Erythroblast (primary cell): ENCODE measurements around the gene RNU6-8.

Experiments
- DNase-seq, 2 experiments: peaks; one replicate each; lab custom pipeline; 2025; lab: John Stamatoyannopoulos, UW
- GATA1 ChIP-seq: IDR thresholded peaks from 2 replicates; pipeline ENCODE4 v1.6.1; 2011; ENCODE audit warnings: low read depth, mild to moderate bottlenecking, control low read depth, low read length, moderate library complexity
- POLR2A ChIP-seq: IDR thresholded peaks from 2 replicates; pipeline ENCODE4 v1.6.1; 2011; ENCODE audit warnings: mild to moderate bottlenecking, low read length

RNU6-8 gene

DNA sequence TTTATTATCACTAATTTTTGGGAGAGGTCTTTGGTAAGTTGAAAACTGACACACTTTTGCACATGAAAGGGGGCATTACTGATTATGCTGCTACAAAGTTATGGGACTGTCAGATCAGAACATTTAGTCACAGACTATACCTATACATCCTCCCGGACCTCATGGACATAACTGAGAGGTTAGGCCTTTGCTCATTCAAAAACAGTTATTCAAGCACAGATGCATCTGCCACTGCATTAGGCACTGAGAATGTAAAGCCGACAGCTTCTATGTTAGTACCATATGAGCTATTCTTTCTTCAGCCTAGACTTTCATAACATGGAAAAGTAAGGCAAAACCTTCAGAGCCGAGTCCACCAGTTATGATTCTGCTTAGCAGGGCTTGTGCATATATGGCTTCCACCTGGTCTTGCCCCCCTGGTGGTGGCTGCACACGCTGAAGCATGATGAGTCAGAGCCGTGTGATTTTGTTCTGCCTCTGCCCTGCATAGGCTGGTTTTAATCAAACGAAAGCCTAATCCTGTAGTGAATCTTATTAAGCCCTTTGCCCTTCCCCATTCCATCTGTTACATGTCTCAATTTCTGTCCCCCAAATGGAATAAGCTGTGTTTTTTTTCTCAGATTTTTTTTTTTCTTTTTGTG, 21.8 kb upstream of the RNU6-8 start:
- no peak for TF ChIP-seq GATA1
- peak; percentile 12 to 33 for DNase-seq

DNA sequence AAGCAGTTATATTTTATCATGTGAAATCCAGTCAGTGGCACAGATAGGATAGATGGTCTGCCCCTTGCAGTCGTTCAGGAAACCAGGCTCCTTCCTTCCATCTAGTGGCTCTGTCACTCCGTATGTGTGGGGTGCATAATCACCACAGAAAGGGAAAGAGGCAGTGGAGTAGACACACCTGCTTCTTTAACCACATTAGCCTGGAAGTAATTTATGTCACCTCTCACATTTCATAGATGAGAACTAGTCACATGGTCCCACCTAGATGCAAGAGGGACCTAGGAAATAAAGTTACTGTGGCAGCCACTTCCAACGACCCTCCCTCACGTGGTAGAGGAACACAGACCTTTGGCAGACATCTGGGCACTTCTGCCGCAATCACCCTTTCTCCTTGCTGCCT, 14.2 kb upstream of the RNU6-8 start:
- no peak for DNase-seq
- no peak for TF ChIP-seq GATA1
- no peak for TF ChIP-seq POLR2A

DNA sequence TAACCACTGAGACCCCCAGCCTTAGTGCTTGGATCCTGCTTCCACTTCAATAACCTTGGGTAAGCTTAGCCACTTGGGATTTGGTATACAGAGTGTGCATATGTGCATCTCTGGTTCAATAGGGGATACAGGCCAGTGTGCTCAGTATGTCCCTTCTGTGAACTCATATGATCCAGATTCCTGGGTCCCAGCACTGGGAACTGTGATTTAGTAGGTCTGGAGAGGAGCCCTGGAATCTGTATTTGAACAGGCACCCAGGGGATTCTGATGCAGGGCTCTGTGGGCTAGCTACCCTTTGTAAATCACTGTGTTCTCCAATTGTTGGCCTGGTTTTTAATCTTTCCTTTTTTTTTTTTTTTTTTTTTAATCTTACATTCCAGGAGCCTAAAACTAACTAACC, 9.8 kb upstream of the RNU6-8 start:
- TF ChIP-seq POLR2A (no peak), GATA1 (no peak)
- no peak for DNase-seq

DNA sequence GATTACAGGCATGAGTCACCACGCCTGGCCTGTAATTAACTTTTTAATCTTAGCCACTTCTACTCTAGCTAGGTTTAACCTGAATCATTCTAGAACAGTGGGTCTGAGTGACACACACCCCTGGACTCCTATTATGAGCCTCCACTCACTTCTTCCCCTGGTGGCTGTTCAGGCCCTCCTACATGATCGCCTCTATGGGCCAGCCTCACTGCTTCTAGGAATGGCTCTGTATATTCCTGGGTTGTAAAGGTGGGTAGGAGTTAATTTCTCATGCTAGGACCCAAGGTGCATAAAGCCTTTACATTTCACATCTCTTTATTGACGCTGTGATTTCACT, 8.0 kb upstream of the RNU6-8 start:
- no peak for DNase-seq
- TF ChIP-seq GATA1 (no peak), POLR2A (no peak)

DNA sequence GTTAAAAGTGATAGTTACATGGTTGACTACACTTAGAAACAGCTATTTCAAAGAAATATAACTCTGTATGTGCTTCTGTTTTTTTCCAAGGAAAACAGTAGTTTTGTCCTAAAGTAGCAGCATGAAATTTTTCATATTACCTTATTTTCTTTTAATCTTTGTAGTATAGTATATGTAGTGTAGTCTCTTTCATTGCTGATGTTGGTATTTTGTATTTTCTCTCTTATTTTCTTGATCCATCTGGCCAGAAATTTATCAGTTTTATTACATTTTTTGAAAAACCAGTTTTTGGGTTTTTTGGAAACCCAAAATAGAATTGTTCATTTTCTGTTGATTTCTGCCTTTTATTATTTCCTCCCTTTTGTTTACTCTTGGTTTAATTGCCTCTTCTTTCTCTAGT, 6.4 kb upstream of the RNU6-8 start:
- DNase-seq, result no peak
- no peak for TF ChIP-seq POLR2A
- TF ChIP-seq GATA1, result no peak

DNA sequence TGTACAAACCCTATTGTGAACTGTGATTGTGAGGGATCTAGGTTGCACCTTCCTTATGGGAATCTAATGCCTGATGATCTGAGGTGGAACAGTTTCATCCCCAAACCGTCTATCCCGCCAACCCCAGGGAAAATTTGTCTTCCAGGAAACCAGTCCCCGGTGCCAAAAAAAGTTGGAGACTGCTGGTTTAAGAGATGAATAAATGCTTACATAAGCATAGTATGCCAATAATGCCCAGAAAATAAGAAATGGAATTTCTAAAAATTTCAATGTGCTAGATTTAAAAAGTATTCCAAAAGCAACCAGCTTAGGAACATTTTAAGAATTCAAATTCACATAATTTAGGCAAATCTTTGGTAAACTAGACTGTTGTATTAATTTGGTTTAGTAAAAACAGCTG, 5.4 kb upstream of the RNU6-8 start:
- no peak for TF ChIP-seq POLR2A
- no peak for TF ChIP-seq GATA1
- DNase-seq, result no peak

DNA sequence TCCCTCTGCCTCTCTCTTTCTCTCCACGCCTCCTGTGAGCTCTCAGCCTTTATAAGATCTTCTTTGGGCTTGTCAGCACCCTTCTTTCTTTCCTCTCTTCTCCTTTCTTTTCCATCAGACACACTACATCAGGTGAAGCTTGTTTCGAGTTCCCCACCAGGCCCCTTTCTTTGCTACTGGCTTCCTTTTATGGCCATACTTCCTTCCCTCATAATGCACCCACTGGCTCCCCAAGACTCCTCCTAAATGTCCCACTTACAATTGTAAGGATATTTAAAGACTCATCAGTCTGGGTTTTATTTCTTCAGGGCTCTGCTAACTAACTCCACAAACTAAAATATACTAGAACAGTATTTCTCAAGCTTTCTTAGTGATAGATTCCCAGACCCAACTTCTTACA, 3.5 kb upstream of the RNU6-8 start:
- no peak for TF ChIP-seq POLR2A
- TF ChIP-seq GATA1, result no peak
- no peak for DNase-seq

DNA sequence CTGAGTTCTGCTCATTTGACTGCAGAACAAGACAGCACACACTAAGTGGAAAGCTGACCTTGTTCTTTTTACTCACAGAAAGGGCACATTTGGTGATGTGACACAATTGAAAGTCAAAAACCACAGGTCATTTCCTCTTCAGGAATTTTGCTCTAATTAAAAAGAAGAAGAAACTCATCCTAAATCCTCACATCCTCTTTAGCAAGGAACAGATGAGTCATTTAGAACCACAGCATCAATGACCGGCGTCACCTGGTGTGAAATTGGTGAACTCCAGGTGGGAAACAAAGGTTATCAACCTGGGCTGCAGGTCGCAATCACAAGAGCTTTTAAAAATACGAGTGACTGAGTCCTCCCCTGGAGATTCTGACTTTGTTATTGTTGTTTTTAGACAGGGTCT, 2.9 kb upstream of the RNU6-8 start:
- no peak for TF ChIP-seq GATA1
- TF ChIP-seq POLR2A, result no peak

DNA sequence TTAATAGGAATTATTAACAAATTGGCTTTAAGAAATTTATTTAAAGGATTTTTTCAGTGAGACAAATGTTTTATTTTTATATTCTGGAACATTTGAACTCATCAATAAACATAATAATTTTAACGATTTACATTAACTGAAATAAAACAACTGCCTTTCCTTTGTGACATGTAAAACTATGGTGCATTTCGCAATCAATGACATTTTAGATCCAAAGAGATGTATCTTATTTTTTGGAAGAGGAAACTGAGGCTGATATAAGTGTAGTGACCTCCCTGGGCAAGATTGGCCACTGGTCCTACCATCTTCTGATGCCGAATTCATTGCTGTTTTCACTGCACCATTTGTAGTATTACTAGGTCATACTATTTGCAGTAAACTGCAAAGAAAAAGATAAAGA, 2.5 kb upstream of the RNU6-8 start:
- DNase-seq, result no peak
- TF ChIP-seq POLR2A (no peak), GATA1 (no peak)

More for the DNA sequence above, 2.9 kb upstream of the RNU6-8 start:
- DNase-seq, result no peak

DNA sequence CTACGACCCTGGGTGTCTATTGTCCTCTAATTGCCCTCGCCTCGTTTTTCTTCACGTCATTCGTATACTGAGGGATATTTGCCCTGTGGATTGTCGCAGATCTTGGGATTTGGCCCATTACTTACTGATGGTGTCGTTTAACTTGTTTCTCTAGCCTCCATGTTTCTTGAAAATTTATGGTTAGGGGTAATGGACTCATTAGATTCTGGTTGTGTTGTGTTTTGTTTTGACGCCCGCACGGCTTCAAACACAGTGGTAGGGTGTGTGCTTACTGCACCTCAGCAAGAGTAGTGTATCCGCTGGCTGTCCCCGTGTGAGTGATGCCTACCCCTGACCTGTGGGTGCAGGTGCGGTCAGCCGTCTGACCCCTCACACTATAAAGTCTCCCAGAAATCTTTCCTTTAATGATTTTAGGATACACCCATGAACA, 874 bp upstream of the RNU6-8 start:
- peak in 1 of 2 experiments; percentile 38 for DNase-seq
- TF ChIP-seq POLR2A, result no peak
- TF ChIP-seq GATA1, result no peak

DNA sequence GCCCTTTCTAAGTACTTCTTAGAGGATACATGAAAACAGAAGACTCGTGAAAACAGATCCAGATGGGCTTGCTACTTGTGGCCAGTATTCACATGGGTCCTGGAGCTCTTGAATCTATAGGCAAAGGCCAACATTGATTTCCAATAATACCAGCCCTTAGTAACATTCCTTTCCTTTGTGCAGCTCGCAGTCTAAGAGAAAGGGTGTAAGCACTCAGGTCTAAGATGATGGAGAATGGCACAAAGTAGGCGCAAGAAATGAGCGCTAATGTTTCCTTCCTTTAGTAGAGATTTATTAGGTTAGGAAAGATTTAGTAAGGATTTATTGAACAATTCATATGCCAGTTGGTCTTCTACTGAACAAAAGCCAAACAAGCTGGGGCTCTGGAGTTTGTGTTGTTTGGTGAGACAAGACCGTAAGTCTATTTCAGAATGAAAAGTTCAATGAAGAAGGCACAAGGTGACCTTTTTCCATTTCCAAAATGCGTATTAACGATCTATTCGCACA, 525 bp downstream of the RNU6-8 start:
- TF ChIP-seq GATA1, result no peak
- no peak for TF ChIP-seq POLR2A
- DNase-seq, result peak in 1 of 2 experiments; percentile 37

DNA sequence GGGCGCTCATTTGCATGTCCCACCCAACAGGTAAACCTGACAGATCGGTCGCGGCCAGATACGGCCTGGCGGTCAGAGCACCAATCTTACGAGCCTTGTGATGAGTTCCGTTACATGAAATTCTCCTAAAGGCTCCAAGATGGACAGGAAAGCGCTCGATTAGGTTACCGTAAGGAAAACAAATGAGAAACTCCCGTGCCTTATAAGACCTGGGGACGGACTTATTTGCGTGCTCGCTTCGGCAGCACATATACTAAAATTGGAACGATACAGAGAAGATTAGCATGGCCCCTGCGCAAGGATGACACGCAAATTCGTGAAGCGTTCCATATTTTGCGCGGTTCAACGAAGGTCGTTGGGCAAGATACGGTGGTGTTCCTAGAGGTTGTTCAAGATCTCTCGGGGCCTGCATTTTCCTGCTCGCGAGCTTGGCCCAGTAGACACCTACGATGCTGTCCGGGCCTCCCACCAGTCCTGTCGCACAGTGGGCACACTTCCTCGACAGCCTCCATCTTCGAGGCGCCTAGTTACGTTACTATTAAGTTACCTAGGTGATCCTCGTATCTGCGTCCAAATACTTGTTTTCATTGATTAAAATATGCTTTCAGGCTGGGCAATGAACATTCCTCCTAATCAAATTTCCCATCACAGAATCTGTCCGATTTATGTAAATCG, 1.1 kb downstream of the RNU6-8 start, which contains the start of gene RNU6-7:
TSS of gene RNU6-7 (plus strand) at position 230 of the 675 bp plus-strand sequence.
- TF ChIP-seq GATA1 (no peak), POLR2A (no peak)
- peak; percentile 49 to 67 for DNase-seq

DNA sequence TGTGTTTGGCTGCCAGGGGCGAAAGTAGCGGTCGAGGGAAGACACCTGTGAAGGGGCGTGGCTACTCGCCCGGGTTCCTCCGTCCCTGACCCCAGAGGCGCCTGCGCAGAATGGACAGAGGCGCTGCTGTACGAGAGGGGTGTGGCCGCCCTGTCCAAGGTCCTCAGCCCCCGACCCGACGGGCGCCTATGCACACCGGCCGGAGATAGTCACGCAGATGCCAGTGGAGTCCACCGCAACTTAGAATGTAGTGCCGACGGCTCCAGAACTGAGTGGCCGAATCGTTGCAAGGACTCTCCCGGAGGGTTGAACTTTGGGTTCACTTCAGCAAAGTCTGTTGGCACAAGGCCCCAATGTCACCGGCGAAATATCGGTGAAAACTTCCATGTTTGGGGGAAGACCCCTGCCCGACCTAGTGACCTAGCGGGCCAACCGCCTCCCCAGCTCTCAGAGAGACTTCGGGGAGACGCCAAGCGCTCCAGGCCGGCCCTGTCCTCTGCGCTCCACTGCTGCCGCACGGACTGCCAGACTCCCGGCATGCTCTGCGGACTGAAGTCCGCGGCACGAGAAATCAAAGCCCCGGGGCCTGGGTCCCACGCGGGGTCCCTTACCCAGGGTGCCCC, 1.8 kb downstream of the RNU6-8 start:
- TF ChIP-seq GATA1 (no peak), POLR2A (no peak)
- peak; percentile 72 to 82 for DNase-seq

DNA sequence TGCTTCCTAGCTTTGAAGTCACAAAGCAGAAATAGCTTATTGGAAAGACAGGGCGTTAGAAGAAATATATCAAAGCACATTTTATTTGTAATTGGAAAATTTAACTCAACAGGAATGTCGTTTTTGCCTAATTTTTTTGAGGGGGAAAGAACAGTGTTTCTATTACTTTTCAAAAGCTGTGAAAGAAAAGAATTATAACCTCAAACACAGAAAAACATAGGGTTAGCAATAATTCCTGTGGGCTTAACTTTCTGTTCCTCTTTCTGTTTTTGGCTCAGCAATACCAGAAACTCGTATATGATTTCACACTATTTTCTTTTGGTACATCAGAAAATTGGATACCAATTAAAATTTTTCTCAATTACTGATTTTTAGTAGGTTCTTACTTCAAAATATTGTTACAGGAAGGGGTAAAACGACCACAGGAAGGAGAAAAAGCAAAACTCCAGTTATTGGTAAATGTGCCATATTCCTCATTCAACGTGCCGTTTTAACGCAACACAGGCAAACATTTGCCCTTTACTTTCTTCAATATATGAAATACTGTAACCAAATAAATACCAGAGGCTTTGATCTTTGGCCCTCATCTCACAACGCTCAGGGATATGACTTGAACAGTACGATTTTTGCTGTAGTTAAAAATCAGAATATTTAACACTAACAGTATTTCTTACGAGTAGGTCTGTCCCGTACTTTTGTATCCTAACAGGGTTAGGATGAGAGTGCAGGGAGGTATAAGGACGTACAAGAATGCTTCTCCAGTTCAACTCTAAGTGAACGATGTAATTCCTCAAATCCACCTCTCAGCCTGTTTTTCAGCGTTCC, 2.5 kb downstream of the RNU6-8 start:
- TF ChIP-seq GATA1 (no peak), POLR2A (no peak)
- no peak for DNase-seq
